Caco-2 (cell line): ENCODE data around the gene CCDC195. TPM values are rescaled to one million over a fixed set of nuclear protein-coding genes. Genes with fewer than 3 reads are reported as not detected.

ENCODE experiments used
- BruUV-seq: library from RNA; stranded (reverse); fragments of 400-500 nt; replicated peaks from 2 replicates; lab custom pipeline; 2021; lab: Mats Ljungman, UMichigan
- CTCF ChIA-PET: fragments of 300-600 bp; sonication (Branson Sonifier 250); formaldehyde crosslinking; loops from one replicate; lab custom pipeline; 2022; ENCODE audit warnings: antibody characterized with exemption; lab: Charles Lee
- POLR2A ChIA-PET: fragments of 300-600 bp; sonication (Branson Sonifier 250); formaldehyde crosslinking; loops from one replicate; lab custom pipeline; 2022; ENCODE audit warnings: antibody characterized with exemption; lab: Charles Lee
- DNase-seq, 2 experiments: peaks; one replicate each; pipeline versions ENCODE4 v3.0.0 to v3.0.0-alpha.2; 2020 to 2022
- H3K27me3 ChIP-seq: replicated peaks from 2 replicates; pipeline ENCODE4 v1.6.0; 2011; ENCODE audit warnings: low read length; ENCODE audit not compliant: control insufficient read depth, insufficient read depth
- H3K36me3 ChIP-seq: 2 replicates; pipeline ENCODE4 v1.5.1; 2011; ENCODE audit warnings: low read length; ENCODE audit not compliant: control insufficient read depth, insufficient read depth
- H3K4me1 ChIP-seq: fragments of 250-450 bp; sonication (Bioruptor Pico); 2 replicates; pipeline ENCODE4 v1.5.1; 2020; ENCODE audit warnings: mild to moderate bottlenecking
- H3K4me3 ChIP-seq: 2 replicates; pipeline ENCODE4 v1.5.1; 2011; ENCODE audit warnings: low read depth, mild to moderate bottlenecking, control low read depth, low read length
- H3K9me3 ChIP-seq: fragments of 250-450 bp; sonication (Bioruptor Pico); 2 replicates; pipeline ENCODE4 v1.5.1; 2020; ENCODE audit warnings: mild to moderate bottlenecking, moderate library complexity
- H3K27ac Mint-ChIP-seq: one replicate; pipeline ENCODE4 v1.8.0; 2022; ENCODE audit warnings: mixed read lengths; ENCODE audit not compliant: unreplicated experiment
- H3K27me3 Mint-ChIP-seq: one replicate; pipeline ENCODE4 v1.8.0; 2022; ENCODE audit warnings: mixed read lengths; ENCODE audit not compliant: insufficient read depth, unreplicated experiment
- H3K36me3 Mint-ChIP-seq: one replicate; pipeline ENCODE4 v1.8.0; 2022; ENCODE audit warnings: mild to moderate bottlenecking, mixed read lengths; ENCODE audit not compliant: insufficient read depth, unreplicated experiment
- H3K4me1 Mint-ChIP-seq: one replicate; pipeline ENCODE4 v1.8.0; 2022; ENCODE audit warnings: low read depth, mixed read lengths; ENCODE audit not compliant: unreplicated experiment
- H3K4me3 Mint-ChIP-seq: one replicate; pipeline ENCODE4 v1.8.0; 2022; ENCODE audit warnings: mild to moderate bottlenecking, moderate library complexity, mixed read lengths; ENCODE audit not compliant: unreplicated experiment
- H3K9me3 Mint-ChIP-seq: one replicate; pipeline ENCODE4 v1.8.0; 2022; ENCODE audit warnings: mixed read lengths; ENCODE audit not compliant: unreplicated experiment
- intact Hi-C: fragments of 100-400 bp; cut with micrococcal nuclease; formaldehyde crosslinking; loops from one replicate; pipeline ENCODE4 v1.10.0; 2022; ENCODE audit not compliant: unreplicated experiment
- total RNA-seq: library from RNA; stranded (reverse); gene quantifications from 2 replicates; pipeline ENCODE4 v1.2.3, GENCODE V29; 2022
- TF ChIP-seq, protein P1 (sequence below), 2 experiments: fragments of 200-600 bp in 1 of 2; IDR thresholded peaks; 1 replicate in 1 of 2; 2 replicates in 1 of 2; pipeline versions ENCODE4 v1.5.1 to v1.8.0; 2011 to 2022; ENCODE audit warnings: antibody characterized with exemption in 1 of 2, control low read depth in 1 of 2, inconsistent platforms in 1 of 2, low read depth in 1 of 2, low read length in 1 of 2, mild to moderate bottlenecking in 1 of 2, moderate library complexity in 1 of 2; ENCODE audit not compliant: insufficient read depth in 1 of 2, severe bottlenecking in 1 of 2, unreplicated experiment in 1 of 2

Gene CCDC195
- total RNA-seq, 1 experiment from 2014 or later: not detected

- H3K36me3 ChIP-seq: no peaks in the 10 kb centered on the region
These were observed 29.0 kb downstream of the CCDC195 start for GRCh38 chr2:224687156-224687555.

GRCh38 chr2:224685121-224685520, 31.0 kb downstream of the CCDC195 start:
- TF ChIP-seq, protein P1, sequence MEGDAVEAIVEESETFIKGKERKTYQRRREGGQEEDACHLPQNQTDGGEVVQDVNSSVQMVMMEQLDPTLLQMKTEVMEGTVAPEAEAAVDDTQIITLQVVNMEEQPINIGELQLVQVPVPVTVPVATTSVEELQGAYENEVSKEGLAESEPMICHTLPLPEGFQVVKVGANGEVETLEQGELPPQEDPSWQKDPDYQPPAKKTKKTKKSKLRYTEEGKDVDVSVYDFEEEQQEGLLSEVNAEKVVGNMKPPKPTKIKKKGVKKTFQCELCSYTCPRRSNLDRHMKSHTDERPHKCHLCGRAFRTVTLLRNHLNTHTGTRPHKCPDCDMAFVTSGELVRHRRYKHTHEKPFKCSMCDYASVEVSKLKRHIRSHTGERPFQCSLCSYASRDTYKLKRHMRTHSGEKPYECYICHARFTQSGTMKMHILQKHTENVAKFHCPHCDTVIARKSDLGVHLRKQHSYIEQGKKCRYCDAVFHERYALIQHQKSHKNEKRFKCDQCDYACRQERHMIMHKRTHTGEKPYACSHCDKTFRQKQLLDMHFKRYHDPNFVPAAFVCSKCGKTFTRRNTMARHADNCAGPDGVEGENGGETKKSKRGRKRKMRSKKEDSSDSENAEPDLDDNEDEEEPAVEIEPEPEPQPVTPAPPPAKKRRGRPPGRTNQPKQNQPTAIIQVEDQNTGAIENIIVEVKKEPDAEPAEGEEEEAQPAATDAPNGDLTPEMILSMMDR (IDR thresholded peaks at IDR 0.05; ENCODE audit: insufficient read depth in 1 of 2, low read depth in 1 of 2, low read length in 1 of 2, severe bottlenecking in 1 of 2, unreplicated experiment in 1 of 2): no peak
- Mint-ChIP-seq H3K4me1 (no peaks in the 10 kb centered on the region), H3K4me3 (no peak overlapping the region), H3K9me3 (no peaks in the 10 kb centered on the region), H3K36me3 (no peaks in the 10 kb centered on the region), H3K27me3 (no peaks in the 10 kb centered on the region), H3K27ac (no peak overlapping the region)
- Histone ChIP-seq H3K4me1 (no peaks in the 10 kb centered on the region), H3K27me3 (no peaks in the 10 kb centered on the region), H3K9me3 (no peaks in the 10 kb centered on the region), H3K4me3 (no peak overlapping the region), H3K36me3 (no peaks in the 10 kb centered on the region)
- BruUV-seq: no TSS peak
- ChIA-PET CTCF (no interaction called here), POLR2A (no interaction called here)
- intact Hi-C loops: no loop called here
- DNase-seq: no peak

More at GRCh38 chr2:224687156-224687555, 29.0 kb downstream of the CCDC195 start:
- DNase-seq: no peak
- H3K4me3 Mint-ChIP-seq: no peak overlapping the region
- intact Hi-C loops: no loop called here
- H3K4me3 ChIP-seq: no peak overlapping the region
- no peaks in the 10 kb centered on the region for H3K4me1 ChIP-seq
- no peaks in the 10 kb centered on the region for H3K27me3 Mint-ChIP-seq
- TF ChIP-seq, protein P1 (IDR thresholded peaks at IDR 0.05; ENCODE audit: insufficient read depth in 1 of 2, low read depth in 1 of 2, low read length in 1 of 2, severe bottlenecking in 1 of 2, unreplicated experiment in 1 of 2): no peak
- CTCF ChIA-PET: no interaction called here
- H3K36me3 Mint-ChIP-seq: no peaks in the 10 kb centered on the region
- no peaks in the 10 kb centered on the region for H3K4me1 Mint-ChIP-seq
- no TSS peak for BruUV-seq
- H3K9me3 Mint-ChIP-seq: no peaks in the 10 kb centered on the region
- POLR2A ChIA-PET: no interaction called here
- H3K9me3 ChIP-seq: no peaks in the 10 kb centered on the region
- no peaks in the 10 kb centered on the region for H3K27me3 ChIP-seq
- H3K27ac Mint-ChIP-seq: no peak overlapping the region

- H3K36me3 Mint-ChIP-seq: no peaks in the 10 kb centered on the region
- Histone ChIP-seq H3K36me3 (no peaks in the 10 kb centered on the region), H3K27me3 (no peaks in the 10 kb centered on the region), H3K9me3 (no peaks in the 10 kb centered on the region), H3K4me1 (peaks cover 6% of the 10 kb centered on the region; the same call in 1 of the 2 replicates), H3K4me3 (no peak overlapping the region)
- POLR2A ChIA-PET: no interaction called here
- H3K27ac Mint-ChIP-seq: no peak overlapping the region
- no peaks in the 10 kb centered on the region for H3K9me3 Mint-ChIP-seq
- H3K27me3 Mint-ChIP-seq: no peaks in the 10 kb centered on the region
- CTCF ChIA-PET: no interaction called here
- no peak overlapping the region for H3K4me3 Mint-ChIP-seq
- TF ChIP-seq, protein P1 (IDR thresholded peaks at IDR 0.05; ENCODE audit: insufficient read depth in 1 of 2, low read depth in 1 of 2, low read length in 1 of 2, severe bottlenecking in 1 of 2, unreplicated experiment in 1 of 2): no peak
- peaks cover 13% of the 10 kb centered on the region for H3K4me1 Mint-ChIP-seq
- BruUV-seq: no TSS peak
- intact Hi-C loops: no loop called here
- DNase-seq: no peak
These were observed 34.0 kb downstream of the CCDC195 start for GRCh38 chr2:224682134-224682533.
